SK-N-SH treated with all-trans-retinoic acid at 6 μM for 48 hours (cell line): ENCODE data around the gene RAD51B.

ENCODE experiments used
- ARNTL ChIP-seq: fragments of 450-650 bp; formaldehyde crosslinking; IDR thresholded peaks from 2 replicates; pipeline ENCODE4 v1.5.0; 2020; ENCODE audit warnings: low read depth, mild to moderate bottlenecking, moderate library complexity, borderline replicate concordance
- CSDC2 ChIP-seq: fragments of 250-450 bp; sonication (Bioruptor Pico); IDR thresholded peaks from 2 replicates; pipeline ENCODE4 v1.5.0; 2020; ENCODE audit warnings: mild to moderate bottlenecking, moderate library complexity
- GLIS3 ChIP-seq: fragments of 250-450 bp; sonication (Bioruptor Pico); IDR thresholded peaks from 2 replicates; pipeline ENCODE4 v1.5.0; 2020; ENCODE audit warnings: mild to moderate bottlenecking, moderate library complexity
- ISL1 ChIP-seq: fragments of 250-450 bp; sonication (Bioruptor Pico); IDR thresholded peaks from 2 replicates; pipeline ENCODE4 v2.1.2; 2022; ENCODE audit warnings: mild to moderate bottlenecking, moderate library complexity
- OSR1 ChIP-seq: fragments of 250-450 bp; sonication (Bioruptor Pico); IDR thresholded peaks from 2 replicates; pipeline ENCODE4 v1.8.0; 2022; ENCODE audit warnings: moderate library complexity, mild to moderate bottlenecking, inconsistent platforms
- ZFP30 ChIP-seq: fragments of 450-650 bp; formaldehyde crosslinking; IDR thresholded peaks from 2 replicates; pipeline ENCODE4 v1.5.0; 2022; ENCODE audit warnings: mild to moderate bottlenecking, moderate library complexity
- TF ChIP-seq, protein P1 (sequence below): fragments of 250-450 bp; sonication (Bioruptor Pico); IDR thresholded peaks from 2 replicates; pipeline ENCODE4 v1.8.0; 2021; ENCODE audit warnings: low read depth, mild to moderate bottlenecking, moderate library complexity, borderline replicate concordance
- TF ChIP-seq, protein P2 (sequence below): fragments of 250-450 bp; sonication (Bioruptor Pico); IDR thresholded peaks from 2 replicates; pipeline ENCODE4 v1.8.0; 2020; ENCODE audit warnings: mild to moderate bottlenecking, moderate library complexity, borderline replicate concordance
- TF ChIP-seq, protein P3 (sequence below): fragments of 250-450 bp; sonication (Bioruptor Pico); IDR thresholded peaks from 2 replicates; pipeline ENCODE4 v1.5.1; 2020; ENCODE audit warnings: low read depth, mild to moderate bottlenecking, moderate library complexity

DNA sequence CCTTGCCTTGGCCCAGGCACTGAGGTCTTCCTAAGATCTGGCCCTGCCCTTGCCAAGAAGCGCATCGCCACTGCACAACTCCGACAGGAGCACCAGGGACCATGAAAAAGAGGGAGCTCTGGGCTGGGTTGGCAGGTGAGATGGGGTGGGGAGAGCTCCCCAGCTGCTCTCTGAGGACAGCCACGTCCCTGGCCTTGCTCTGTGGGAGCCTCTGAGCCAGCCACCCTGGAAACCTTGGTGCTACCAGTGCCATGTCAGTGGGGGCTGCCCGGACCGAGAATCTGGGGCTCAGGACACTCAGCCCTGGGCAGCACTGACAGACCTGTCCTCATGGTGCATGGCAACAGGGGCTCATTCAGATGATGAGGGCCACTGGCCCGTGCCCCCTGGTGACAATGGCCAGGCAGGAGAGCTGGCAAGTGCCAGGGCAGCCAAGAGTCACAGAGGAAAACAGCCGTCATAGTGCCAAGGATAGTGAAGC lies 838.5 kb downstream of the RAD51B start:
- TF ChIP-seq ZFP30 (CRISPR knock-in tag), result no peak
- TF ChIP-seq OSR1 (CRISPR knock-in tag), result no peak
- TF ChIP-seq, protein P1, sequence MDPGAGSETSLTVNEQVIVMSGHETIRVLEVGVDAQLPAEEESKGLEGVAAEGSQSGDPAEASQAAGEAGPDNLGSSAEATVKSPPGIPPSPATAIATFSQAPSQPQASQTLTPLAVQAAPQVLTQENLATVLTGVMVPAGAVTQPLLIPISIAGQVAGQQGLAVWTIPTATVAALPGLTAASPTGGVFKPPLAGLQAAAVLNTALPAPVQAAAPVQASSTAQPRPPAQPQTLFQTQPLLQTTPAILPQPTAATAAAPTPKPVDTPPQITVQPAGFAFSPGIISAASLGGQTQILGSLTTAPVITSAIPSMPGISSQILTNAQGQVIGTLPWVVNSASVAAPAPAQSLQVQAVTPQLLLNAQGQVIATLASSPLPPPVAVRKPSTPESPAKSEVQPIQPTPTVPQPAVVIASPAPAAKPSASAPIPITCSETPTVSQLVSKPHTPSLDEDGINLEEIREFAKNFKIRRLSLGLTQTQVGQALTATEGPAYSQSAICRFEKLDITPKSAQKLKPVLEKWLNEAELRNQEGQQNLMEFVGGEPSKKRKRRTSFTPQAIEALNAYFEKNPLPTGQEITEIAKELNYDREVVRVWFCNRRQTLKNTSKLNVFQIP (CRISPR knock-in tag), result no peak
- TF ChIP-seq GLIS3, result no peak
- TF ChIP-seq, protein P2, sequence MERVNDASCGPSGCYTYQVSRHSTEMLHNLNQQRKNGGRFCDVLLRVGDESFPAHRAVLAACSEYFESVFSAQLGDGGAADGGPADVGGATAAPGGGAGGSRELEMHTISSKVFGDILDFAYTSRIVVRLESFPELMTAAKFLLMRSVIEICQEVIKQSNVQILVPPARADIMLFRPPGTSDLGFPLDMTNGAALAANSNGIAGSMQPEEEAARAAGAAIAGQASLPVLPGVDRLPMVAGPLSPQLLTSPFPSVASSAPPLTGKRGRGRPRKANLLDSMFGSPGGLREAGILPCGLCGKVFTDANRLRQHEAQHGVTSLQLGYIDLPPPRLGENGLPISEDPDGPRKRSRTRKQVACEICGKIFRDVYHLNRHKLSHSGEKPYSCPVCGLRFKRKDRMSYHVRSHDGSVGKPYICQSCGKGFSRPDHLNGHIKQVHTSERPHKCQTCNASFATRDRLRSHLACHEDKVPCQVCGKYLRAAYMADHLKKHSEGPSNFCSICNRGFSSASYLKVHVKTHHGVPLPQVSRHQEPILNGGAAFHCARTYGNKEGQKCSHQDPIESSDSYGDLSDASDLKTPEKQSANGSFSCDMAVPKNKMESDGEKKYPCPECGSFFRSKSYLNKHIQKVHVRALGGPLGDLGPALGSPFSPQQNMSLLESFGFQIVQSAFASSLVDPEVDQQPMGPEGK (CRISPR knock-in tag), result no peak
- no peak for TF ChIP-seq ISL1 (CRISPR knock-in tag)
- TF ChIP-seq, protein P3, sequence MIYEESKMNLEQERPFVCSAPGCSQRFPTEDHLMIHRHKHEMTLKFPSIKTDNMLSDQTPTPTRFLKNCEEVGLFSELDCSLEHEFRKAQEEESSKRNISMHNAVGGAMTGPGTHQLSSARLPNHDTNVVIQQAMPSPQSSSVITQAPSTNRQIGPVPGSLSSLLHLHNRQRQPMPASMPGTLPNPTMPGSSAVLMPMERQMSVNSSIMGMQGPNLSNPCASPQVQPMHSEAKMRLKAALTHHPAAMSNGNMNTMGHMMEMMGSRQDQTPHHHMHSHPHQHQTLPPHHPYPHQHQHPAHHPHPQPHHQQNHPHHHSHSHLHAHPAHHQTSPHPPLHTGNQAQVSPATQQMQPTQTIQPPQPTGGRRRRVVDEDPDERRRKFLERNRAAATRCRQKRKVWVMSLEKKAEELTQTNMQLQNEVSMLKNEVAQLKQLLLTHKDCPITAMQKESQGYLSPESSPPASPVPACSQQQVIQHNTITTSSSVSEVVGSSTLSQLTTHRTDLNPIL (CRISPR knock-in tag), result no peak
- no peak for TF ChIP-seq ARNTL (CRISPR knock-in tag)
- TF ChIP-seq CSDC2 (CRISPR knock-in tag), result no peak
